Ovary (tissue), 9 donors: Measurements from ENCODE around the gene GTPBP2. TPM values are rescaled to one million over a fixed set of nuclear protein-coding genes. Genes with fewer than 3 reads are reported as not detected.
"Not testable (repeated sequence)": the region's sequence is repeated elsewhere in the genome, so short reads cannot be mapped to it uniquely, and the experiment has no call there.

ENCODE experiments used
- DNase-seq, 5 donors: peaks; one replicate each; pipeline ENCODE4 v3.0.0-alpha.2; 2019 to 2020
- H3K27ac ChIP-seq, 2 donors: fragments of 200-600 bp; one replicate each; pipeline versions ENCODE4 v1.5.1 to v1.8.0; 2019 to 2022
- H3K27me3 ChIP-seq: fragments of 200-600 bp; one replicate; pipeline ENCODE4 v1.8.0; 2022
- H3K36me3 ChIP-seq: fragments of 200-600 bp; sonication (generic); one replicate; pipeline ENCODE4 v1.5.1; 2019
- H3K4me1 ChIP-seq: one replicate; pipeline ENCODE4 v1.8.1; 2013; ENCODE audit warnings: mild to moderate bottlenecking, moderate library complexity; ENCODE audit not compliant: insufficient read depth
- H3K4me3 ChIP-seq: fragments of 200-600 bp; sonication (generic); one replicate; pipeline ENCODE4 v1.5.1; 2017
- H3K9me3 ChIP-seq, 2 donors: fragments of 200-600 bp in 1 of 2; sonication (generic) in 1 of 2; one replicate each; pipeline versions ENCODE4 v1.5.1 to v1.8.1; 2013 to 2019; ENCODE audit warnings: mild to moderate bottlenecking in 1 of 2, moderate library complexity in 1 of 2
- CTCF ChIP-seq, 3 donors: fragments of 450-650 bp in 2 of 3; fragments of 200-600 bp in 1 of 3; IDR thresholded peaks; one replicate each; pipeline versions ENCODE4 v1.5.1 to v1.8.0; 2016 to 2022; ENCODE audit warnings: antibody characterized with exemption in 3 of 3, mild to moderate bottlenecking in 1 of 3
- EP300 ChIP-seq: sonication (generic); formaldehyde crosslinking; IDR thresholded peaks from one replicate; pipeline ENCODE4 v1.6.1; 2017; ENCODE audit warnings: antibody characterized with exemption
- POLR2A ChIP-seq: fragments of 450-650 bp; IDR thresholded peaks from one replicate; pipeline ENCODE4 v1.6.1; 2017; ENCODE audit warnings: antibody characterized with exemption, mild to moderate bottlenecking, moderate library complexity
- WGBS, 3 donors: extraction: QIAGEN DNeasy Blood & Tissue Kit in 1 of 3; methylation state at CpG; one replicate each; pipeline versions ENCODE4 v1.1.5 to v1.1.7; 2013 to 2017; 5-methylcytosine and 5-hydroxymethylcytosine counted together
- intact Hi-C, 4 donors: fragments of 100-400 bp; cut with DNase I; formaldehyde crosslinking; loops; one replicate each; pipeline versions ENCODE4 v1.11.0 to v1.15.1; 2022 to 2023
- polyA plus RNA-seq, 2 donors: library from polyadenylated mRNA; stranded (reverse); fragments of 200-250 nt in 1 of 2; fragments of 350-450 nt in 1 of 2; fragmentation: Illumina TruSeq in 1 of 2; extraction: RNeasy Lipid Tissue Mini Kit (QIAGEN cat#74804) in 1 of 2; gene quantifications; one replicate each; pipeline ENCODE4 v1.2.3, GENCODE V29; 2013 to 2014
- total RNA-seq, 7 donors: library from RNA; depleted of rRNA in 2 of 7; stranded (reverse); fragments of >200 nt in 2 of 7; fragmentation: NEBNext Ultra II Directional in 3 of 7; extraction: Animal tissue kit (Norgen Biotek cat#: 25700) in 3 of 7; gene quantifications; one replicate each; pipeline versions ENCODE4 v1.1.0 to v1.2.4, GENCODE V29; 2016 to 2023
- donor health status: DM: no; HTN: no; CAD: no; lungs with moderate emphysema.
- donor health status: DM: no; HTN: no; CAD: no.
- donor health status: Bipolar disorder and iron deficiency.
- donor health status: DM: yes; HTN: yes; CAD: no.
- donor health status: DM: no; HTN: no; CAD: no.
- donor health status: DM: yes; HTN: yes; CAD: no.

Gene GTPBP2
- total and polyA plus RNA-seq, 9 donors = 24.9 to 60.4 (median 33.1) TPM

- Histone ChIP-seq H3K4me3 (peak within 1 kb of the TSS; percentile 62), H3K9me3 (no peaks in the 10 kb centered on the region), H3K36me3 (no peaks in the 10 kb centered on the region), H3K27ac (peak within 1 kb of the TSS; percentile 23 to 56), H3K27me3 (no peaks in the 10 kb centered on the region), H3K4me1 (peaks cover 4% of the 10 kb centered on the region)
- DNase-seq = peak; percentile 75 to 88 (median 78)
- intact Hi-C loops = no loop called here
- TF ChIP-seq POLR2A (peak; percentile 35), CTCF (IDR thresholded peaks at IDR 0.05) (no peak)
- WGBS, 3 donors = 2 to 3% (median 2%) methylated on average over 46 to 48 of the region's 48 CpGs
These were observed 6.6 kb upstream of the GTPBP2 start, which contains the start of gene MAD2L1BP for GRCh38 chr6:43635387-43636307. Gene MAD2L1BP, plus strand, starts transcription at chr6:43635840. Its CDS starts 36 bp downstream, at chr6:43635876.

GRCh38 chr6:43634702-43635303 is 5.7 kb upstream of the GTPBP2 start:
- intact Hi-C loops = no loop called here
- DNase-seq = no peak
- Histone ChIP-seq H3K27me3 (no peaks in the 10 kb centered on the region), H3K4me3 (no peak overlapping the region), H3K27ac (no peak overlapping the region), H3K4me1 (peaks cover 4% of the 10 kb centered on the region), H3K36me3 (no peaks in the 10 kb centered on the region), H3K9me3 (no peaks in the 10 kb centered on the region)
- WGBS, 3 donors = 59 to 62% (median 60%) methylated on average over 9 of the region's 9 CpGs
- TF ChIP-seq CTCF (IDR thresholded peaks at IDR 0.05) (no peak), POLR2A (no peak), EP300 (no peak)

DNA sequence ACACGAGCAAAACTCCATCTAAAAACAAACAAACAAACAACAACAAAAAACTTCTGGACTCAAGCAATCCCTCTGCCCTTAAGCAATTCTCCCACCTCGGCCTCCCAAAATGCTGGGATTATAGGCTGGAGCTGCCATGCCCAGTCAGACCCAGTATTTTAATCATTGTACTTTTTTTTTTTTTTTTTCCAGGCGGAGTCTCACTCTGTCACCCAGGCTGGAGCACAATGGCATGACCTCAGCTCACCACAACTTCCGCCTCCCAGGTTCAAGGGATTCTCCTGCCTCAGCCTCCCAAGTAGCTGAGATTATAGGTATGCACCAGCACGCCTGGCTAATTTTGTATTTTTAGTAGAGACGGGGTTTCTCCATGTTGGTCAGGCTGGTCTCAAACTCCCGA is 3.9 kb upstream of the GTPBP2 start:
- H3K27ac ChIP-seq, intact Hi-C loops, H3K4me3 ChIP-seq, H3K9me3 ChIP-seq, H3K4me1 ChIP-seq, H3K36me3 ChIP-seq, H3K27me3 ChIP-seq: not testable (repeated sequence)
- DNase-seq = peak in 1 of 5 donors; percentile 15
- WGBS, 3 donors = 90 to 91% (median 91%) methylated on average over 7 of the region's 7 CpGs

DNA sequence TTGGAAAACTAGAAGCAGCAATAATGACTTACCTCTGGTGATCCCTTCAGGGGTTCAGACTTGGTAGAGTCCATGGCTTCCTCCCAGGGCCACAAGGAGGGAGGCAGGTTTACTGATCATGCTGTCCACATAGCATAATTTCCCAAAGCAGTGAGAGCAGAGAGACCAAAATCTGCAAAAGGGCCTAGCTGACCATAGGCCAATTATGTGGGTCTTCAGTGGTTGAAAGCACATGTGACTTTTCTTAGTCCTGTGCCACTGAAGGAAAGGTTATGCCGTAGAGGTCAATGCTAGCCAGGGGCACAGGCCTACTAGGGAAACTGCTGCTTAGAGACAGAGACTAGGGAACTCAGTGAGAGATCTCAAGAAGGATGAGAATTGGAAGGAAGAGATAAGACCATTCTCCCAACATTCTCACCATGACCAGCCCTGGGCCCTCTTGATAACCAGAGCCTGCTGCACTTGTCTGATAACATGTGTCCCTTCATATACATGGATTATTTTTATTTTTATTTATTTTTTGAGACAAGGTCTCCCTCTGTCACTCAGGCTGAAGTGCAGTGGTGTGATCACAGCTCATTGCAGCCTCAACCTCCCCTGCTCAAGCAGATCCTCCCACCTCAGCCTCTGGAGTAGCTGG is 2.0 kb upstream of the GTPBP2 start:
- WGBS, 3 donors = 91 to 96% (median 92%) methylated on average over 1 of the region's 1 CpG
- H3K27ac ChIP-seq = no peak overlapping the region
- intact Hi-C loops = no loop called here
- TF ChIP-seq CTCF (IDR thresholded peaks at IDR 0.05) = no peak
- TF ChIP-seq EP300 = no peak
- no peak for TF ChIP-seq POLR2A
- H3K4me3 ChIP-seq = no peak overlapping the region
- peaks cover 6% of the 10 kb centered on the region for H3K4me1 ChIP-seq
- DNase-seq = peak in 1 of 5 donors; percentile 25
- H3K36me3 ChIP-seq = no peaks in the 10 kb centered on the region
- no peaks in the 10 kb centered on the region for H3K9me3 ChIP-seq
- H3K27me3 ChIP-seq = no peaks in the 10 kb centered on the region
